C4-2B (cell line): ENCODE results near the gene IFI6.
"Not testable (repeated sequence)": the region's sequence is repeated elsewhere in the genome, so short reads cannot be mapped to it uniquely, and the experiment has no call there.

Experiments used
- H3K27ac ChIP-seq: fragments of 450-650 bp; 2 replicates; pipeline ENCODE4 v1.5.1; 2017
- CTCF ChIP-seq: fragments of 450-650 bp; conservative IDR thresholded peaks from 2 replicates; pipeline ENCODE4 v1.5.1; 2017; ENCODE audit warnings: mild to moderate bottlenecking
- ZFX ChIP-seq: fragments of 450-650 bp; IDR thresholded peaks from 2 replicates; pipeline ENCODE4 v1.6.1; 2017

Gene IFI6

GRCh38 chr1:27705545-27705944 is 33.6 kb upstream of the IFI6 start:
- H3K27ac ChIP-seq = no peak overlapping the region
- TF ChIP-seq ZFX (no peak), CTCF (no peak)

GRCh38 chr1:27704958-27705357 is 33.0 kb upstream of the IFI6 start:
- TF ChIP-seq ZFX = no peak
- TF ChIP-seq CTCF = no peak
- H3K27ac ChIP-seq = no peak overlapping the region

- not testable (repeated sequence) for H3K27ac ChIP-seq
Observed at GRCh38 chr1:27696835-27697234, 24.8 kb upstream of the IFI6 start.

GRCh38 chr1:27690183-27690582 is 18.2 kb upstream of the IFI6 start:
- no peak overlapping the region for H3K27ac ChIP-seq
- TF ChIP-seq ZFX (no peak), CTCF (no peak)

- TF ChIP-seq CTCF = no peak
- no peak for TF ChIP-seq ZFX
- H3K27ac ChIP-seq = no peak overlapping the region
Observed at GRCh38 chr1:27689423-27690173, 17.6 kb upstream of the IFI6 start.

- no peak overlapping the region for H3K27ac ChIP-seq
- no peak for TF ChIP-seq ZFX
Observed at GRCh38 chr1:27687906-27688305, 15.9 kb upstream of the IFI6 start.

GRCh38 chr1:27686223-27686990 is 14.4 kb upstream of the IFI6 start:
- H3K27ac ChIP-seq = no peak overlapping the region
- TF ChIP-seq CTCF (no peak), ZFX (no peak)

- TF ChIP-seq CTCF (no peak), ZFX (no peak)
- no peak overlapping the region for H3K27ac ChIP-seq
Observed at GRCh38 chr1:27684176-27684575, 12.2 kb upstream of the IFI6 start.
